ENCODE measurements around the gene WNK2.
"Not testable (repeated sequence)": the region's sequence is repeated elsewhere in the genome, so short reads cannot be mapped to it uniquely, and the experiment has no call there.

WNK2 gene

DNA sequence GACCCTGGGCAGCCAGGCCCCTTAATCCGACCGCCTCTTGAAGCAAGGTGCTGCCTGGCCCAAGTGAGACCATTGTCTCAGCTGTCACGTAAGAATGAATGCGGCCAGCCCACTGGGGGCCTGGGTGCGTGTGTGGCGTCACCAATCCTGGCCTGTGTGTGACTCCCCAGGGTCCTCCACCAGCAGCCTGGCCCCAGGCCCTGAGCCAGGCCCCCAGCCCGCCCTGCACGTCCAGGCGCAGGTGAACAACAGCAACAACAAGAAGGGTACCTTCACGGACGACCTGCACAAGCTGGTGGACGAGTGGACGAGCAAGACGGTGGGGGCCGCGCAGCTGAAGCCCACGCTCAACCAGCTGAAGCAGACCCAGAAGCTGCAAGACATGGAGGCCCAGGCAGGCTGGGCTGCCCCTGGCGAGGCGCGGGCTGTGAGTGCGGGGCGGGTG, 124.2 kb downstream of the WNK2 start:
- no peak for DNase-seq (ENCODE audit: low read depth)

DNA sequence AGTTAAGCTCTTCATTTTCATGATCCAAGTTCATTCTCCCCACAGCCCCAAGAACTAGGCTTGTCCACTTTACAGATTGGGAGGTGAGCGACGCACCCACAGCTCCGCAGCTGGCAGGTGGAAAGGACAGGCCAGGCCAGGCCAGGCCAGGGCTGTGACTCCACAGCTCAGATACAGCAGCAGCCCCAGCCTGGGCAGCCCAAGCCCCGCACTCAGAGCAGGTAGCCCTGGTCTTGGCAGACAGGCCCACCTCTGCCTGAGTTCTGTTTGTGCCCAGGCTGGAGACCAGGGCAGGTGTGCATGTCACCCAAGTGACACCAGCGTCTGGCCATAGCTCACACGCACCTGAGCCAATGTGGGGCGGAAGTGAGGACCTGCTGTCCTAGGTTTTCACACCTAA, 124.7 kb downstream of the WNK2 start:
- no peak for DNase-seq (ENCODE audit: low read depth)

DNA sequence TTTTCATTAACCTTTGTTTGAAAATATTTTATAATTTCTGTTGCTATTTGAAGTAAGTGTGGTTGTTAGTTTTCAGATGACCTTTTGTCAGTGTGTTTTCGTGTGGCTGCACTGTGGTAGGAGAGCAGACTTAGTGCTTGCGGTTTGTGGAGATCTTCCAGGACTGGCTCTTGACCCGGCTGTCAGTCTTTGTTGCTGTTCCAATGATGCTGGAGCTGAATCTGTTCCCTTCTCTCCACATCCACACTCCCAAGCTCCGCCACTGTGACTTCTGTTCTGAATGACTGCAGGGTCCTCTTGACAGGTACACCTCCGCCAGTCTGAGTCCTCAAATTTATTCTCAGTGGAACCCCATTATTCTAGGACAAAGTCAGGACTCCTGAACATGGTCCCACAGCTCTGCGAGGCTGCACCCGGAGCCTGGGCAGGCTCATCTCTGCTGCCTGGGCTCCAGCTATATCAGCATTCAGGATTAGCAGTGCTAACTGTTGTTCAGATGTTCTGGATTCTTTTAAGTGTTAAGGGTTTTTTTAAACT, 126.0 kb downstream of the WNK2 start:
- DNase-seq (ENCODE audit: low read depth): no peak

DNA sequence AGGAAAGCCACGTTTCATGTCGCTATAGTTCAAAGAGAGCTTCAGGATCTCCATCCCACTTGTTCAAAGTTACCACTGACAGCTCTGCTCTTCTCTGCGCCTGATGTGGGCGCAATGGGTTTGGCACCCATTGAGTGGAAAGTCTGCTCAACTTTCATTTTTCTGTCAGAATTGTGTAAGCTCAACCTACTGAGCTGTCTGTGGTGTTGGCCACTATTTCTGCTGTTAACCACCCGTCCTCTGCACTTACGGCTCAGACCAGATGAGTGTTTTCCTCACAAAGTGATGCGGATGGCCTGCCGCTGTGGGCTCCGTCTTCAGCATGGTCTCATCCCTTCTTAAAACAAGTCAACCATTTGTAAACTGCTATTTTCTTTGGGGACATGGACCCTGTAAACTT, 131.2 kb downstream of the WNK2 start:
- DNase-seq (ENCODE audit: low read depth): no peak

DNA sequence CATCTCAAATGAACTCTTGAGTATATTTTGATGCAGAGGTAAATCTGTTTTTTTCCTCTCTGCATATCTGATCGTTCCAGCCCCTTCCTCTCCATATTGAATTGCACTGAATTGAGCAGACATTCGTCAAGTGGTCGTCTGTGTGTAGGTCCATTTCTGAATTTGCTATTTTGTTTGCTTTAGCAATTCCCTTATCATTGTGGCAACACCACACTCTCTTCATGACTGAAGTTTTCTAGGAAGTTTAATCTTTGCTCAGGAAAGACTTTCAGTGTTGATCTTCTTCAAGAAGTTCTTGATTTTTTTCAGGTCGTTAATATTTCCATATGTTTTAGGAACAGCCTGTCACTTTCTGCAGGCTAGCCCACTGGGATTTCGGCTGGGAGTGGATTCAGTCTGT, 132.0 kb downstream of the WNK2 start:
- no peak for DNase-seq (ENCODE audit: low read depth)

DNA sequence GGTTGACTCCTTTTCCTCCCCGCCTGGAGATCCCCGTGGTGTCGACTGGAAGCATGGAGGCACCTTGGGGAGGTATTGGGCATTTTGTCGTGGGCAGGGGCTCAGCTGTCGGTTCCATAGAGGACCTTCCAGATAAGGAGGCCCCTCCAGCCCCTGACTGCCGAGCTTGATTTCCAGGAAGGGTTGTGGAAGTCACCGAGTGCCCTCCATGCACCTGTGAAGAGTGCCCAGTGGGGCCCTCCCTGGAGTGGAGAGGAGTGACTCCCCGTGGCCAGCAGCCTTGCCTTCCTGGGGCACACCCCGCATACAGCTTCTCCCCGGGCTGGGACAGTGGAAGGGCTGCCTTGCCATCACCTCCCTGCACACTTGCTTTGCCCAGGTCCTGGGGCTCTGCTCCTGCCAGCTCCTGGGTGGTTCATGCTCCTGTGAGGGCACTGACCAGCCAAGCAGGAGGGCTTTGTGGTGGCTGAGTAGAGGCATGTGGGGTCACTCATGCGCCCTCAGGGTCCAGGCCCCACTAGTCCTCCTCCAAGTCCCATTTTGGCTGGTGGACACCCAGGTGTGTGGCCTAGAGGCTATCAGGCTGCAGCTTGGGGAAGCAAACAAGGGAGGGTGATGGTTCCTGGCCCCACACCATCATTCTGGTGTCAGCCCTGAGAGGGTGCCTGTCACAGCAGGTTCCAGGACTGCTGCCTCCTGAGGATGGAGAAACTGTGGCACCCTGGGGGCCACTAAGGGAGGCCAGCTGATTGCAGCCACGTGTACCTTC, 133.0 kb downstream of the WNK2 start:
- DNase-seq (ENCODE audit: low read depth): no peak

DNA sequence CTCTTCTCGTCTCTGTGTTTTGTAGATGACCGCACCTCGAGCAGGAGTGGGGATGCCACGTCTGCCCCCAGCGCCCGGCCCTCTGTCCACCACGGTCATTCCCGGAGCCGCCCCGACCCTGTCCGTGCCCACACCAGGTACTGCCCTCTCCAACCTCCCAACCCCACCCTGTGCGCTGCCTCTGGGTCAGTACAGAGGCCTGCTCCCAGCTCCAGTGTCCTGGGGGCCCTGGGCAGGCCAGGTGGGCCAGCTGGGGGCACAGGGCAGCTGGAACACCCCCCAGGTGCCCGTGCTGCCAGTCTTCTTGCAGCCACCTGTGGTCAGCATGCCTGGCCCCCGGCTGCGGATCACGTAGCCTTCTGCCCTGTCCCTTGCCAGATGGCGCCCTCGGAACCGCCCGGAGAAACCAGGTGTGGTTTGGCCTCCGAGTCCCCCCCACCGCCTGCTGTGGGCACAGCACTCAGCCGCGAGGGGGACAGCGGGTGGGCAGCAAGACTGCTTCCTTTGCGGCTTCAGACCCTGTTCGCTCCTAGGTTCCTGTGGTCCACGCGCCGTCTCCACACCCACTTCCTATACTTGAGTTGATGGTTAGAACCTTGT, 133.7 kb downstream of the WNK2 start:
- DNase-seq (ENCODE audit: low read depth): no peak

DNA sequence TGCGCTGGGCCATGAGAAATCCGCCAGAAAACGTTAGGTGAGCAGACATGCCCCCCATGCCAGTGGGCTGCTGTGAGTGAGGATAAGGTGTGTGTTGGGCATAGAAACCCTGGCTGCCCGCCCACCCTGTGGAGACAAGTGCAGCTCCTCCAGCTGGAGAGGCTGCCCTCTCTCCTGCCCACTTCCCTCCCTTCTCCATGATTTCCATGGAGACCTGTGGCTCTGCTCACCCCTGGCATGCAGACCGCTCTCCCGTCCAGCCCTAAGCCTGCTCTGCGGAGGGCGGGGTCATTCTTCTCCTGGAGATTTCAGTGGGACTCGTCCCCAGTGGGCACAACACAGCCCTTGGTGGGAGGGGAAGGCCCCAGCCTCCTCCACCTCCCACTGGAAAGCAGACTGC, 134.5 kb downstream of the WNK2 start:
- DNase-seq (ENCODE audit: low read depth): no peak

DNA sequence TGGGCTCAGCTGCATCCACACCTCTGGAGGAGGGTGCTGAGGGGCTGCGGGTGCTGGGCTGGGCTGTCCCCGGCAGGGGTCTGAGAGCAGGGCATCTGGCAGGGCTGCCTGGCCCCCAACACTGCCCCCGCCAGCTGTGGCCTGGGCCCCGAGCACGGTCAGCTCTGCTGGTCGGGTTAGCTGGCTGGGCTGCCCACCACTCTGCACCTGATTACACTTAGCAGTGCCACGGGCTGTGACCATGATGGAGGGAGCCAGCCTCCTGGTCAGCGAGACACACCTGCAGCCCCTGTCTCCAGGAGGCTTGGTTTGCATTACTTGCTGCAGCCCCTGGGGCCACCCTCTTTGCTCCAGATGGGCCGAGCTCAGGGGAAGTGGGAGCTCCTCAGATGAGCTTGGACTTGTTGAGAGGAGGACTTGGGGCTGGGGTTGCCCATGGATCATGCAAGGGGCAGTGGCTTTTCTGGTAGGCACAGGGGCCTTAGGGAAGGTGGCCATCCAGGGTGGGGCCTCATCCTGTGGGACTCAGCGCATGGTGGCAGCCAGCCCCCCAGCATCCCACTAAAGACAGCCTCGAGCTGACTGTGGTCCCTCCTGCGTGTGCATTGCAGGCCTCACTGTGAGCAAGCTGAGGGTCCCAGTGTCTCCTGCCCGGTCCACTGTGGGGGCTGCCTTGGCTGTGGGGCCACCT, 135.5 kb downstream of the WNK2 start:
- DNase-seq (ENCODE audit: low read depth): no peak

DNA sequence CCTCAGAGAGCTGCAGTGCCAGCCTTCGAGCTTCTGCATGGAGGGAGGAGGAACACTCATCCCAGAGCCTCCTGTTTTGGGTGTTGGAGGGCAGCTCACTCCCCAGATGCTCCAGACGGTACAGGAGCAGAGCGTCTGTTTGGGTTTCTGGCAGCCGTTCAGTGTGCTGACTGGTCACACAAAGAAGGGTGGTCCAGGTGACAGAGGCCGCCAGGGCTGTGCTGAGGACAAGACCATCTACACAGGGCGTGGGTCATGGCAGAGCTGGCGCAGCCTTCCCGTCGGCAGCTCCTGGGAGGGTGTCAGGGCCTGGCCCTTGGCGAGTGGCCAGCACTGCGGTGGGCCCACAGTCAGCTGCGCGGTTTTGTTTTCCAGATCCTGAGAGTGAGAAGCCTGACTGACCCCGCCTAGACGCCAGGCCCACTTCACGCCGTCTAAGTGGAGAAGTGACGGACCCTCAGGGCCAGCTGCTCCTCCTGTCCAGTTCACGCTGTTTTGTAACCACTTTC, 136.1 kb downstream of the WNK2 start:
- no peak for DNase-seq (ENCODE audit: low read depth)

DNA sequence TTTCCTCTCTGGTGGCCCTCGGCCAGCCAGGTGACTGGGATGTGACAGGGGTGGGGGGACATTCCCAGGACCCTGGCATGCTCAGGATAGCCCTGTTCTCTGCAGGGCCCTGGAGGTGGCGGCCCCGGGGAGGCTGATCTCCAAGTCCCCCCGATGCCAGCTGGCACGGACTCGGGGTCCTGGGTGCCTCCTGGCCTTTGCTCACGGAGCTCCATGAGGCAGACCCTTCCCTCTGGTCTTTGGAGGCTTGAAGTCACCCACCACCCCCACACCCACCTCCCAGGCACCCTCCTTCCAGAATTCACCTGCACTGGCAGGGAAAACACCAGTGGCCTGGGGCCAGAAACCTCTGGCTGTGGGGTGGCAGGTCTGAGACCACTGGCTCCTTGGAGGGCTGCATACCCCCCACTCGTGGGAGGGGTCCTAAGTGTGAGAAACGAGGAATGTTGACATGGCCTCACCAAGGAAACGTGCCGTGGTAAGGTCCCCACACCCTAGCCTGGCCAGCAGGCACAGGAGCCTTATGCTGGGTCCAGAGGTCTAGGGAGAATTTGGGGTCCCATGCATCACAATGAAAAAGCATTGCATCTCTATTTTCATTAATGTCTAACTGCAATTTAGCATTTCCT, 136.8 kb downstream of the WNK2 start:
- no peak for DNase-seq (ENCODE audit: low read depth)

DNA sequence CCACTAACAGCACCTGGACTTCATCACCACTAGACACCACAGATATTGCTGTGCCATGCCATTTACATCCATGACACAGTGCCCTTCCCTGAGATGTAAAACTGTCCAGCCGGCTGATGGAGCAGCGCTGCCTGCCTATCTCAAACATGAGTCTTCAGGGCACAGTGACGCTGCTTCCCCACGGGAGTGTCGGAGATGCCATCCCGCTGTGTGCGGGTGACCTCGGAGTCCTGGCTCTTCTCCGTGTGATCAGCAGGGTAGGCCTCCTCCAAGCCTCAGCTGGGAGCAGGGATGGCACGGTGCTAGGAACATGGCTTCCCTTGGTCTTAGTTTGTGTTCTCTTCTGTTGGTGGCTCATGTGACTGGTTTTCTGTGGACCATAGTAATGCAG, 137.3 kb downstream of the WNK2 start:
- no peak for DNase-seq (ENCODE audit: low read depth)

DNA sequence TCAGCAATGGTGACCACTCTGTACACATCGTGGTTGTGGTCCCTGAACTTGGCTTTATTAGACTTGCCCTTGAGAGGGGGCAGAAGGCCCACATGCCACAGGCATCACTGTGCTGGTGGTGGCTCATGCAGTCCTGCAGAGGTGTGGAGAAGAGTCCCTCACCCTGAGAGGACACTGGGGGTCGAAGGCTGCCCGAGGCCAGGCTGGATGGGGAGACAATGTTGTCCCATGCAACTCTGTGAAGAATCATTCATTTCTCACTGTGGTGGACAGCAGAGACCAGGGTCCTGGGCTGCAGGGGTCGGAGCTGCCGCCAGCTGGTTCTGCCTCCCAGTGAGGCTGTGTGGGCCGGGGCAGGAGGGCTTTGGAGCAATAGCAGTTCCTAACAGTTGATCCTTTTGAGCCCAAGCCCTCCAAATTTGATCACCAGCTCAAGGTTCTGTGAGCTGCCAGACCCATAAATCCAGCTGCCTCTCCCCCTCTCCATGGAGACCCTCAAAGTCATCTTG, 139.6 kb downstream of the WNK2 start:
- DNase-seq (ENCODE audit: low read depth): not testable (repeated sequence)

DNA sequence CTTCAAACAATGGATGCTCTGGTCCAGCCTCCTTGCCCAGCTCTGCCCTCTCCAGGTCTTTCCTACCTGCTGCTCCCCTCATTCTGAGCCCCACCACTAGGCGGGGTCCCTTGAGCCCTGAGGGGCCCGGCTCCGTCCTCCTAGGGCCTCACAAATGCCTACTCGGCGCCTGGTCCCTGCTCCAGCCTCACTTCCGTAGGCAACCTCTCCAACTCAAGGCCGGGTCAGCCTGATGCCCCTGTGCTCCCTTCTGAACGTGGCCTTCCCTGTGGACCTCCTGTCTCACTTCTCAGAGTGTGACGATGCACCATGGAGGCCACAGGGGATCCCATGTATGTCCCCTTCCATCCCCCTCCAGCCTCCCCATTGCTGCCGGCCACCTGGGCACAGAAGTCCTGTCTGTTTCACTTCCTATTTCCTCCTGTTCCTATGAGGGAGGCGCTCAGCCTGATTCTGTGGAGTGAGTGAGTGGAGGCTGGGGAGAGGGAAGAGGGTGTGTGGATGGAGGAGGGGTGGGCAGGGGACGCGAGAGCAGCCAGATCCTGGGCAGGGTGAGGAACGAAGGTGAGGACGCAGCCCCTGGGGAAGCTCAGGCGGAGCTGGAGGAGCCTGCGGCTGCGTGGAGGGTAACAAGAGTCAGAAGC, 140.4 kb downstream of the WNK2 start:
- DNase-seq (ENCODE audit: low read depth): no peak

DNA sequence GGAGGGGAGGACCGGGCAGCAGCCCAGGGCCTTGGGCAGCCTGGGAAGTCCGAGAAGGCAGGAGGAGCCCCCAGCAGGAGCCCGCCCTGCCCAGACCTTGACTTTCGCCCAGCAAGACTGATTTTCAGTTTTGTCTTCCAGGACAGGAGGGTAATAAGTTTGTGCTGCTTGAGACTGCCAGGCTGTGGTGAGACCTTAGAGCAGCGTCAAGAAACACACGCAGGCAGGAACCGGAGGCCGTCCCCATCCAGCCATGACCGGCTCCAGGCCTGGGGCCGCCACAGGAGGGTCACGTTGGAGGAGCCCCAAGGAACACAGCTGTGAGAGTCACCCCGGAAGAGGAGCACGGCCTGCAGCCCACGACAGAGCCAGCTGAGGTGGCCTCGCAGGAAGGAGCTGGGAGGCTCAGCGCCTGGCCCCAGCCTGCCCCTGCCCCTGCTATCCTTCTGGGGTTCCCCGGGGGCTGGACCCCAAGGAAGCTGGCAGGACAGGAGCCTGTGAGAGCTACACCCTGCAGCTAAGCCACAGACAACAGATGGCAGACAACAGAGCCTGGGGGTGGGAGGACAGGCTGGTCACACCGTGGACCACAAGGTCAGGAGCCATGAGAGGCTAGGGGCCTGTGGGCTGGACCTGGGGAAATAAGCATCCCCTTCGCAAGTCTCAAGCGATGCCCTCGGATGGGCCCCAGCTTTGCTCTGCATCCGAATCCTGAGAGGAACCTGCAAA, 141.5 kb downstream of the WNK2 start:
- no peak for DNase-seq (ENCODE audit: low read depth)

DNA sequence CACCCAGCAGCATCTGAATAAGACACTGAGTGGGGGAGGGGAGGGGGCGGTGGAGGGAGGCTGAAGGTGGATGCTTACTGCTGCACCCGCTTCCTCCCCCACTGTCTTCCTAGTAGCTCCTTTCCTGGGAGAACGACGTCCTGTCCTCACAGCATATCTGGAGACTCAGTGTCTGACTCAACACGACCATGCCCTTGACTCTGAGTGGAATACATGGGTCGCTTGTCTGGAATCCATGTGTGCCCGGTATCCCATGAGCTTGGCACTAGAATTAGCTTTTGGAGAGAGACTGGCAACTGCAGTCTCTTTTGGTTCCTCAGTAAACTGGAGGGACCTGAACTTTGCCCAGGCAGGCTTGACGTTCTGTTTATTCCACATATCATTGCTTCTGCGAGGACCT, 142.1 kb downstream of the WNK2 start:
- no peak for DNase-seq (ENCODE audit: low read depth)

DNA sequence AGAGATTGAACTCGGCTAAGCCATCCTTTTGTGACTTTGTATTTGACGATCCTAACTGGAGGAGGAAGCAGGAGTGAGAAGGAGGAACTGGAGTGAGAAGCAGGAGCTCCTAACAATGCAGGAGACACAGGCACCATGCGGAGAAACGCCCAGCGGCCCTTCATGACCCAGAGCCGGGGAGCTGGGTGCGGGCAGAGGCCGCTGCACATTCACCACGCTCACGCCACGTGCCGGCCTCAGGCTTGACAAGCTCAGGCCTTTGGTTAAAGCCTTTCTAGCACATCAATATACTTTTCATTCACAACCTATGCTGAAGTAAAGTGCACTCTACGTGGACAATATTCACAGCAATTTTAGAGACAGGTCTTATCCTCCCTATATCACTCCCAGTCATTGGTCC, 142.7 kb downstream of the WNK2 start:
- no peak for DNase-seq (ENCODE audit: low read depth)

DNA sequence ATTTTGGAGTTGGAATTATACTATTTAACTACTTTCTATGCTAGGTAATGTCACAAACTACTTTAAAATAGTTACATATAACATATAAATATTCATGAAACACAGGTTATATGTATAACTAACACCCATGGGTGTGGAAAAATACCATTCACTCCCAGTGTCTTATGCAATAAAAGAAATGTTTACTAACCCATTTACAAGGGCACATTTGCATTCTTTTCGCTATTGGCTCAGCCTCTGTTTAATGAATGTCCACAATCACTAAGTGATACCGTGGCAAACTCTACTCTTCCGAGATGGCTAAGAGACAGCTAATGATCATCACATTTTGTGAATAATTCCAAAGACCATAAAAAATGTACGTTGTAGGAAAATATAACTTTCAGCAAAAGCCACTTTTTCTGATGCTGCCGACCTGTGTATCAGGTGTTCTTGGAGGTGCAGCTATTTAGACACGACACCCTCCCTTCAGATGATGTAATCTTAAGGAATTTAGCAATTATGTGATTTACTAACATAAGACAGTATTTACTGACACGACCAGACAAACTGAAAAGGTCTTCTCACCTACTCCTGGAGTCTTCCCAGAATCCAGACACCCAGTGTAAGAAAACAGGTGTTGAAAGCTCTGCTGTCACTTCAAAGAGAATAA, 145.8 kb downstream of the WNK2 start:
- no peak for DNase-seq (ENCODE audit: low read depth)

DNA sequence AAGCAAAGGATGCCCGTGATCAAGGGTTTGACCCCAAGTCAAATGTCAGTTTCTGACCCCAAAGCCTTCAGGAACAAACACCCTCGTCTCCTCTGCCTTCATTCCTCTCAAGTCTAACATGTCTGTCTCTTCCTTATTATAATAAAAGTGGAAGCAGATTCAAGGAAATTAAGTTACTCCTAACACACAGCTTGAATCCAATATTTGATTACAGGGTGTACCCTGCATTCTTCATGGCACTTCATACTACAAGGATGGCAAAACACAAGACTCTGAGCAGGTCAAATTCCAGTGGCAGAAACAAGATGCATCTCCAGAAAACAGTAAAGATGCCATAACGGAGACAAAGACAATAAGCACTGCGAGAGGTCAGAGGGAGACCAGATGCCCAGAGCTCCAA, 148.4 kb downstream of the WNK2 start:
- DNase-seq (ENCODE audit: low read depth): no peak

DNA sequence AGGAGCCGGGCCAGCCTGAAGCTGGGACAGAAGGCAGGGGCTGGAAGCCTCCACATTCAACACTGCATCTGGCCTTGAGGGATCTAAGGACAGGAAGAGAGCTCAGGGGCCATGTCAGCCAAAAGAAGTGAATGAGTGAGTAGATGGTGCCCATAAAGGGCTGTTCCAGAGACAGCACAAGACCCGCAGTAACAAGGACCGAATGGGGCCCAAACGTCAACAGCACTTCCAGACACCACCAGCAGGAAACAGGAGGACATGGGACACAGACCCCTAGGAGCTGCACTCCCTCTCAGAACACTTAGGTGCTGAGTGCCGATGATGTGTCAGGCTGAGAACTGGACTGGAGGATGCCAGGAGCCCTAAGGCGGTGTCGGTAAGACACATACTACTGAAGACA, 152.8 kb downstream of the WNK2 start:
- no peak for DNase-seq (ENCODE audit: low read depth)

DNA sequence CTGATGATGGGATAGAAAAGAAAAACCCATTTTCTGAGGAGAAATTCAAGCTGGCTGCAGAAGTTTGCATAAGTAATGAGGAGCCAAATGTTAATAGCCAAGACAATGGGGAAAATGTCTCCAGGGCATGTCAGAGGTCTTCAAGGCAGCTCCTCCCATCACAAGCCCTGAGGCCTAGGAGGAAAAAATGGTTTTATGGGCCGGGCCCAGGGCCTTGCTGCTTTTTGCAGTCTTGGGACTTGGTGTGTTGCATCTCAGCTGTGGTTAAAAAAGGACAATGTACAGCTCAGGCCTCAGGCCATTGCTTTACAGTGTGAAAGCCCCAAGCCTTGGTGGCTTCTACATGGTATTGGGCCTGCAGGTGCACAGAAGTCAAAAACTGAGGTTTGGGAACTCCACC, 154.3 kb downstream of the WNK2 start:
- DNase-seq (ENCODE audit: low read depth): not testable (repeated sequence)

All from CMK (cell line).